GM23338 (cell line): ENCODE data around the gene FGF9.

Source experiments
- CREB1 ChIP-seq: fragments of 250-450 bp; sonication (Bioruptor Pico); IDR thresholded peaks from 2 replicates; pipeline ENCODE4 v1.5.0; 2020; ENCODE audit warnings: low read depth, mild to moderate bottlenecking, moderate library complexity
- CTCF ChIP-seq, 2 experiments: fragments of 200-600 bp in 1 of 2; sonication (generic) in 1 of 2; conservative IDR thresholded peaks; 2 replicates each; pipeline versions ENCODE4 v1.5.1 to v1.6.1; 2016 to 2017; ENCODE audit warnings: antibody characterized with exemption in 2 of 2, low read depth in 2 of 2, mild to moderate bottlenecking in 2 of 2, moderate library complexity in 1 of 2
- EZH2 ChIP-seq: fragments of 200-600 bp; sonication (generic); IDR thresholded peaks from one replicate; pipeline ENCODE4 v1.8.0; 2017; ENCODE audit warnings: antibody characterized with exemption, mild to moderate bottlenecking, low read depth; ENCODE audit not compliant: unreplicated experiment
- EZH2phosphoT487 ChIP-seq: fragments of 200-600 bp; sonication (generic); IDR thresholded peaks from one replicate; pipeline ENCODE4 v1.8.1; 2018; ENCODE audit warnings: antibody characterized with exemption; ENCODE audit not compliant: unreplicated experiment
- JUNB ChIP-seq: IDR thresholded peaks from one replicate; pipeline ENCODE4 v1.6.1; 2016; ENCODE audit warnings: antibody characterized with exemption; ENCODE audit not compliant: unreplicated experiment
- NANOG ChIP-seq: IDR thresholded peaks from 2 replicates; pipeline ENCODE4 v1.6.1; 2016; ENCODE audit warnings: antibody characterized with exemption, borderline replicate concordance
- POLR2AphosphoS5 ChIP-seq: IDR thresholded peaks from 2 replicates; pipeline ENCODE4 v1.6.1; 2016; ENCODE audit warnings: antibody characterized with exemption, low read depth
- REST ChIP-seq: IDR thresholded peaks from one replicate; pipeline ENCODE4 v1.6.1; 2018; ENCODE audit warnings: antibody characterized with exemption; ENCODE audit not compliant: unreplicated experiment
- TF ChIP-seq, protein P1 (sequence below): fragments of 250-450 bp; sonication (Bioruptor Pico); IDR thresholded peaks from 2 replicates; pipeline ENCODE4 v1.5.0; 2020; ENCODE audit warnings: mild to moderate bottlenecking, moderate library complexity
- TF ChIP-seq, protein P2 (sequence below): IDR thresholded peaks from 2 replicates; pipeline ENCODE4 v1.6.1; 2016; ENCODE audit warnings: antibody characterized with exemption

DNA sequence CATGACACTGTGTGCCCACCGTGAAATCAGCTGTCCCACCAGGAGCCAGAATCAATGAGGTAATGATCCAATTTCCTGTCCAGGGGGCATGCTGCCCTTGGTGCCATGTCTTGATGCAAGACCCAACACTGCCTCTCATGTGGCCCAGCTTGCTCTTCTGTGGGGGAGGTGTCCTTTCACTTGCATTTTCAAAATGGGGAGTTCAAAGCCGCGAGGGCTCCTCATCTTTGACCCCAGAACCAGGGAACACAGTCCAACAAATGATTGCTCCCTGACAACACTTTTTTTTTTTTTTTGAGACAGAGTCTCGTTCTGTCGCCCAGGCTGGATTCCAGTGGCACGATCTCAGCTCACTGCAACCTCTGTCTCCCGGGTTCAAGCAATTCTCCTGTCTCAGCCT, 64.1 kb downstream of the FGF9 start:
- TF ChIP-seq CTCF (conservative IDR thresholded peaks at IDR 0.05; ENCODE audit: low read depth in 2 of 2) (no peak), POLR2AphosphoS5 (no peak), EZH2 (no peak), EZH2phosphoT487 (no peak), CREB1 (CRISPR knock-in tag) (no peak), REST (no peak), NANOG (no peak), JUNB (no peak)
- TF ChIP-seq, protein P1, sequence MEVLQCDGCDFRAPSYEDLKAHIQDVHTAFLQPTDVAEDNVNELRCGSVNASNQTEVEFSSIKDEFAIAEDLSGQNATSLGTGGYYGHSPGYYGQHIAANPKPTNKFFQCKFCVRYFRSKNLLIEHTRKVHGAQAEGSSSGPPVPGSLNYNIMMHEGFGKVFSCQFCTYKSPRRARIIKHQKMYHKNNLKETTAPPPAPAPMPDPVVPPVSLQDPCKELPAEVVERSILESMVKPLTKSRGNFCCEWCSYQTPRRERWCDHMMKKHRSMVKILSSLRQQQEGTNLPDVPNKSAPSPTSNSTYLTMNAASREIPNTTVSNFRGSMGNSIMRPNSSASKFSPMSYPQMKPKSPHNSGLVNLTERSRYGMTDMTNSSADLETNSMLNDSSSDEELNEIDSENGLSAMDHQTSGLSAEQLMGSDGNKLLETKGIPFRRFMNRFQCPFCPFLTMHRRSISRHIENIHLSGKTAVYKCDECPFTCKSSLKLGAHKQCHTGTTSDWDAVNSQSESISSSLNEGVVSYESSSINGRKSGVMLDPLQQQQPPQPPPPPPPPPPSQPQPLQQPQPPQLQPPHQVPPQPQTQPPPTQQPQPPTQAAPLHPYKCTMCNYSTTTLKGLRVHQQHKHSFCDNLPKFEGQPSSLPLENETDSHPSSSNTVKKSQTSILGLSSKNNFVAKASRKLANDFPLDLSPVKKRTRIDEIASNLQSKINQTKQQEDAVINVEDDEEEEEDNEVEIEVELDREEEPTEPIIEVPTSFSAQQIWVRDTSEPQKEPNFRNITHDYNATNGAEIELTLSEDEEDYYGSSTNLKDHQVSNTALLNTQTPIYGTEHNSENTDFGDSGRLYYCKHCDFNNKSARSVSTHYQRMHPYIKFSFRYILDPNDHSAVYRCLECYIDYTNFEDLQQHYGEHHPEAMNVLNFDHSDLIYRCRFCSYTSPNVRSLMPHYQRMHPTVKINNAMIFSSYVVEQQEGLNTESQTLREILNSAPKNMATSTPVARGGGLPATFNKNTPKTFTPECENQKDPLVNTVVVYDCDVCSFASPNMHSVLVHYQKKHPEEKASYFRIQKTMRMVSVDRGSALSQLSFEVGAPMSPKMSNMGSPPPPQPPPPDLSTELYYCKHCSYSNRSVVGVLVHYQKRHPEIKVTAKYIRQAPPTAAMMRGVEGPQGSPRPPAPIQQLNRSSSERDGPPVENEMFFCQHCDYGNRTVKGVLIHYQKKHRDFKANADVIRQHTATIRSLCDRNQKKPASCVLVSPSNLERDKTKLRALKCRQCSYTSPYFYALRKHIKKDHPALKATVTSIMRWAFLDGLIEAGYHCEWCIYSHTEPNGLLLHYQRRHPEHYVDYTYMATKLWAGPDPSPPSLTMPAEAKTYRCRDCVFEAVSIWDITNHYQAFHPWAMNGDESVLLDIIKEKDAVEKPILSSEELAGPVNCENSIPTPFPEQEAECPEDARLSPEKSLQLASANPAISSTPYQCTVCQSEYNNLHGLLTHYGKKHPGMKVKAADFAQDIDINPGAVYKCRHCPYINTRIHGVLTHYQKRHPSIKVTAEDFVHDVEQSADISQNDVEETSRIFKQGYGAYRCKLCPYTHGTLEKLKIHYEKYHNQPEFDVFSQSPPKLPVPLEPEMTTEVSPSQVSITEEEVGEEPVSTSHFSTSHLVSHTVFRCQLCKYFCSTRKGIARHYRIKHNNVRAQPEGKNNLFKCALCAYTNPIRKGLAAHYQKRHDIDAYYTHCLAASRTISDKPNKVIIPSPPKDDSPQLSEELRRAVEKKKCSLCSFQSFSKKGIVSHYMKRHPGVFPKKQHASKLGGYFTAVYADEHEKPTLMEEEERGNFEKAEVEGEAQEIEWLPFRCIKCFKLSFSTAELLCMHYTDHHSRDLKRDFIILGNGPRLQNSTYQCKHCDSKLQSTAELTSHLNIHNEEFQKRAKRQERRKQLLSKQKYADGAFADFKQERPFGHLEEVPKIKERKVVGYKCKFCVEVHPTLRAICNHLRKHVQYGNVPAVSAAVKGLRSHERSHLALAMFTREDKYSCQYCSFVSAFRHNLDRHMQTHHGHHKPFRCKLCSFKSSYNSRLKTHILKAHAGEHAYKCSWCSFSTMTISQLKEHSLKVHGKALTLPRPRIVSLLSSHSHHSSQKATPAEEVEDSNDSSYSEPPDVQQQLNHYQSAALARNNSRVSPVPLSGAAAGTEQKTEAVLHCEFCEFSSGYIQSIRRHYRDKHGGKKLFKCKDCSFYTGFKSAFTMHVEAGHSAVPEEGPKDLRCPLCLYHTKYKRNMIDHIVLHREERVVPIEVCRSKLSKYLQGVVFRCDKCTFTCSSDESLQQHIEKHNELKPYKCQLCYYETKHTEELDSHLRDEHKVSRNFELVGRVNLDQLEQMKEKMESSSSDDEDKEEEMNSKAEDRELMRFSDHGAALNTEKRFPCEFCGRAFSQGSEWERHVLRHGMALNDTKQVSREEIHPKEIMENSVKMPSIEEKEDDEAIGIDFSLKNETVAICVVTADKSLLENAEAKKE (CRISPR knock-in tag) = no peak
- TF ChIP-seq, protein P2, sequence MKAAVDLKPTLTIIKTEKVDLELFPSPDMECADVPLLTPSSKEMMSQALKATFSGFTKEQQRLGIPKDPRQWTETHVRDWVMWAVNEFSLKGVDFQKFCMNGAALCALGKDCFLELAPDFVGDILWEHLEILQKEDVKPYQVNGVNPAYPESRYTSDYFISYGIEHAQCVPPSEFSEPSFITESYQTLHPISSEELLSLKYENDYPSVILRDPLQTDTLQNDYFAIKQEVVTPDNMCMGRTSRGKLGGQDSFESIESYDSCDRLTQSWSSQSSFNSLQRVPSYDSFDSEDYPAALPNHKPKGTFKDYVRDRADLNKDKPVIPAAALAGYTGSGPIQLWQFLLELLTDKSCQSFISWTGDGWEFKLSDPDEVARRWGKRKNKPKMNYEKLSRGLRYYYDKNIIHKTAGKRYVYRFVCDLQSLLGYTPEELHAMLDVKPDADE = no peak
